NCI-H82 treated with DMSO at 0.1 percent for 48 hours (cell line): ENCODE results near the gene CPSF4.
"Not testable (repeated sequence)": the region's sequence is repeated elsewhere in the genome, so short reads cannot be mapped to it uniquely, and the experiment has no call there.

Experiments used
- DNase-seq: peaks from one replicate; lab custom pipeline; 2025; ENCODE audit not compliant: unreplicated experiment; lab: John Stamatoyannopoulos, UW

CPSF4 gene

DNA sequence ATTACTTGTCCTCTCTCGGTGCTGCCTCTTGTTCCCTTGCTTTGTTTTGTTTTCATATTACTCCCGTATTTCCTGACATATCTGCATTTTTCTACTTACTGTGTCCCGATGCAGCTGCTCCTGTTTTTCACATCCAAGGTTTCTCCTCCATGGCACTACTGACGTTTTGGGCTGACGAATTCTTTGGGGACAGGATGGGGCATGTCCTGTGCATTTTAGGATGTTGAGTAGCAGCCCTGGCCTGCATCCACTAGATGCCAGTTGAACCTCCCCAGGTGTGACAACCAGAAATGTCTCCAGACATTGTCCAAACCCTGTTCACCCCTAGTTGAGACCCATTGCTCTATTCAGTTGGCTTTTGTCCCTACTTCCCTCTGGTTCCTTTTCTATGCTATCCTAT lies 46.4 kb downstream of the CPSF4 start:
- DNase-seq = no peak

DNA sequence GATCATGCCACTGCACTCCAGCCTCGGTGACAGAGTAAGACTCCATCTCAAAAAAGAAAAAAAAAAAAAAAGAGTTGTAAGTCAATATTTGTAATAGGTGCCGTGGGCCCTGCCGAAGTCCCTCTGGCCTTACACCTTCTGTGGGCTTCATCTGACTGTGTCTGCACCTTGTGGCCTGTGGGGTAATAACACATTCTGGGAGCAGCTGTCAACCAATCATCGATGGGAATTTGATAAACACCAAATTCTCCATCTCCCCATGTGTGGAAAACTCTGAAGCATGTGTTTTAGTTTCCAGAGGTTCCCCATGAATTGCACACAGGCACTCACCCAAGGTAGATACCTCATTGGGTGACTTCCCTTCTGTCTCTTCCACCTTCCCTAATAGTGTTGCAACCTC lies 50.5 kb downstream of the CPSF4 start:
- DNase-seq = no peak

DNA sequence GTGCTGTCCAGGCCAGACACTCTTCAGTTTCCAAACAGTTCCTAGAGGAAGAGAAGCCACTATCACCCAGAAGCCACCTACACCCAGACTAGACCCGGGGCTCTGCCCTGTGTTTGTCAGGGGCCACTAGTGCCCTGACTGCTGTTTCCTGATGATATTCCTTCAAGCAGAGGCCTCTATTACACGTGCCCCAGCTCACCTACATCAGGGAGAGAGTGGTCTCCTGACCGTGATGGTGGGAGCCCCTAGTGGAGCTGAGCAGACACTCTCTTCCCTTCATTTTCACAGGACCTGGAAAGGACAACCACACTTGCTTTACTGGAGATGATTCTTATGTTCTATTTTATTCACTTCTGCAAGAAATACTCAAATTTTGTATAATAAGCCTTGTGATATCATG lies 52.1 kb downstream of the CPSF4 start:
- DNase-seq = no peak

DNA sequence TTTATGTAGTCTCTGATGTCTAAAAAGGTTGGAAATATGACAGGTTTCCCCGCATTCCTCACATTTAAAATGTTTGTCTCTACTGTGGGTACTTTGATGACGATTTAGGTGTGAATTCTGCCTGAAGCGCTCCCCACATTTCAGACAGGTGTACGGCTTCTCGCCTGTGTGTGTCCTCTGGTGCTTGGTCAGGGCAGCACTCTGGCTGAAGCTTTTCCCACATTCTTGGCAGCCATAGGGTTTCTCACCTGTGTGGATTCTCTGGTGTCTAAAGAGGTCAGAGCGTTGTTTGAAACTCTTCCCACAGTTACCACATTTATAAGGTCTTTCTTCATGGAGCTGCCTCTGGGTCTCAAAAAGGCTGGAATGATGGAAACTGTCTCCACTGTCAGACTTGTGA lies 55.1 kb downstream of the CPSF4 start:
- DNase-seq = no peak

DNA sequence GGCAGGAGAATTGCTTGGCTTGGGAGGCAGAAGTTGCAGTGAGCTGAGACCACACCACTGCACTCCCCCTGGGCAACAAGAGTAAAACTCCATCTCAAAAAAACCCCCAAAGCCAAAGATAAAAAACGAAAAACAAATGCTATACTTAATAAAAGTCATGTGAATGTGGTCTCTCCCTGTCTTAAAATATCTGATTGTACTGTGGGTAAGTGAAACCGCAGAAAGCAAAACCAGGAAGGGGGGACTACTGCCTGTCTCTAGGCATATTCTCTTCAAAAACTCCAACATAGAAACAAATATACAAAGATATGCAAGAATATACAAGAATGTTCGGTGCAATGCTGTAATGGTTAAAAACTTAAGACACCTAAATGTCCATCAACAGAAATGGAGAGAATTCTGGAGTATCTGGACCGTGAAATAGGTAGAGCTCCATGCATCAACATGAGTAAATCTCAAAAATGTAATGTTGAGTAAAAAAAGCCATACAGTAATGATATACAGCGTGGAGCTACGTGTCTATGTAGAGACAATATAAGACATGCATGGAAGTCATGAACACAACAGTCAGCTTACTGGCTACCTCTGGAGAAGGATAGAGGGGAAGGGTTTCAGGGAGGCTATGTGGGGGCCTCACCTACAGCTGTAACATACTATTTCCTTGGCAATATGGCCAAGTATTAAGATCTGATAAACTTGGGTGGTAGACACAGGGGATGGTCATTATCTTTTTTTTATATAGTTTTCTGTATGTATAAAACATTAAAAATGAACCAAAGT lies 59.2 kb downstream of the CPSF4 start:
- no peak for DNase-seq

DNA sequence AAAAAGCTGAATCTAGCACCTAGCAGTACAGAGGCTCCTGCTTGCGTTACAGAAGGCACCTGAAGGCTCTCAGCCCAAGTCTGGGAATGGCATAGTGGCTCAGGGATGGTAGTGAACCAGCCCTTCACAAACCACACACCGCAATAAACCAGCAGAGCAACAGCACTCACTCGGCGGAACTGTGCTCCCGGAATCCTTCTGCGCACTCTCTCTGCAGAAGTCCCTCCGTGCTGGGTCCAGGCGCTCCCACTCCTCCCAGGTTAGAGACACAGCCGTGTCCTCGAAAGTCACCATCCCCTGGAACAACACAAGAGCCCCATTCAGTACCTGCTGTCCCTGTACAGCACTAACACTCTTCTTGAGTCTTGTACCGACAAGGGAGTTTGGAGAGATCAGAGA lies 59.8 kb downstream of the CPSF4 start:
- no peak for DNase-seq

DNA sequence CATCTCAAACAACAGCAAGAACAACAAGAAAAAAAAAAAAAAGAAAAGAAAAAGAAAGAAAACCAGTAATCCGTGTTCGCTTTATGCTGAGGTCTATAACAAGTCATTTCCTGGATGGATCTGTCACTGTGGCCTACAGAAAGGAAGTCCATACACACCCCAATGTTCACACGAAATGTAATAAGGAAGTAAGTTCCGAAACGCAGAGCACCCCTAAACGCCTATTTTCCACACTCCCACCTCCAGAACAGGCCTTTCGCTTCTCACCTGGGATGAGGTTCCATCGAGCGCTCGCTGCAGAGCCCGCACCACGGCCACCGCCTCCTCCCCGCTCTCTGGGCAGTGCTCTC lies 60.6 kb downstream of the CPSF4 start:
- DNase-seq = no peak

DNA sequence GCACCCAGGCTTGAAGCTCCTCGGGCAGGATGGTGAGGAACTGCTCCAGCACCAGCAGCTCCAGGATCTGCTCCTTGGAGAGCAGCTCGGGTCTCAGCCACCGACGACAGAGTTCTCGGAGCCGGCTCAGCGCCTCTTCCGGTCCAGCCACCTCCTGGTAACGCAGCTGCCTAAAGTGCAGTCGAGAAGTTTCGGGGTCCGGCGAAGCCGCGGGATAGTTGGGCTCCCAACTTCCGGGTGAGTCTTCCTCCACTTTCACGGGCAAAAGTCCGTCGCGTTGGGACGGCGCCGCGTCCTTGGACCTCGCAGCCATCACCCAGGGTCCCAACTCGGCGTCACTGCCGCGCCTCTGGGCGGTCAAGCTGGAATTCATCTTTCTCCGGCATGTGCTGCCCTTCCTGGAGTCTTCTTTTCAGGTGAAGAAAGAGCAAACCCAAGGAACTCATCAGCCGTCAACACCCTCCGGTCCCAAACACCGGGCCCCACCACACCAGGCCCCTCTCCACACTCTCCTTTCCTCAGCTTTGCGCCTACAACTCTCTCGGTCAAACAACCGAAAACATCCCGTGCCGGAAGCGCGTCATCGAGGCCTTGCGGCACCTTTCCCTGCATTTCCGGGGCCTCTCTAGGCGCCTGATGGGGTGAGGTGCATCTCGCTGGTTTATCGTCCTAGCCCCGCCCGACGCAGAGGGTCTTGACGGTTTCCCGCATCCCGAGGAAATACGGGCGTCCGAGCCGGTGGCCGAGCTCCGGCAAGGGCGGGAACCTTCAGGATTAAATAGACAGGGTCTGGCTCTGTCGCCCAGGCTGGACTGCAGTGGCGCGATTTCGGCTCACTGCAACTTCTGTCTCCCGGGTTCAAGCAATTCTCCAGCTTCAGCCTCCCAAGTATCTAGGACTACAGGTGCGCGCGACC lies 61.2 kb downstream of the CPSF4 start, which contains the start of gene ZNF394:
ZNF394 (minus strand) TSS at position 561 of the 916 bp plus-strand sequence; CDS start at position 373, 188 bp downstream.
- DNase-seq = peak; percentile 74

DNA sequence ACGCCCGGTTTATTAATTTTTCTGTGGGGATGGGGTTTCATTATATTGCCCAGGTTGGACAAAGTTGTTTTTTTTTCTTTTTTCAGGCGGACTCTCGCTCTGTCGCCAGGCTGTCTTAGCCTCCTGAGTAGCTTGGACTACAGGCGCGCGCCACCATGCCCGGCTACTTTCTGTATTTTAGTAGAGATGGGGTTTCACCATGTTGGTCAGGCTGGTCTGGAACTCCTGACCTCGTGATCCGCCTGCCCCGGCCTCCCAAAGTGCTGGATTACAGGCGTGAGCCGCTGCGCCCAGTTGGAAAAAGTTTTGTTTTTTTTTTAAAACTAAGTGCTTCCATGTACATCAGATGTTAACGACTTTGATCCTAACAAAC lies 61.9 kb downstream of the CPSF4 start:
- no peak for DNase-seq

DNA sequence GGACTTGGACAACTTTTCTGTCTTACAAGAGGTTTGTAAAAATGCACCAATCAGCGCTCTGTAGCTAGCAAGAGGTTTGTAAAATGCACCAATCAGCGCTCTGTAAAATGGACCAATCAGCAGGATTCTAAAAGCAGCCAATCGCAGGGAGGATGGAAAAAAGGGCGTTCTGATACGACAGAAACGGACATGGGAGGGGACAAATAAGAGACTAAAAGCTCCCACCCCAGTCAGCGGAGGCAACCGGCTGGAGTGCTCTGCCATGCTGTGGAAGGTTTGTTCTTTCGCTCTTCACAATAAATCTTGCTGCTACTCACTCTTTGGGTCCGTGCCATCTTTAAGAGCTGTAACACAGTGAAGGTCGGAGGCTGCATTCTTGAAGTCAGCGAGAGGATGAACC lies 62.5 kb downstream of the CPSF4 start:
- not testable (repeated sequence) for DNase-seq

DNA sequence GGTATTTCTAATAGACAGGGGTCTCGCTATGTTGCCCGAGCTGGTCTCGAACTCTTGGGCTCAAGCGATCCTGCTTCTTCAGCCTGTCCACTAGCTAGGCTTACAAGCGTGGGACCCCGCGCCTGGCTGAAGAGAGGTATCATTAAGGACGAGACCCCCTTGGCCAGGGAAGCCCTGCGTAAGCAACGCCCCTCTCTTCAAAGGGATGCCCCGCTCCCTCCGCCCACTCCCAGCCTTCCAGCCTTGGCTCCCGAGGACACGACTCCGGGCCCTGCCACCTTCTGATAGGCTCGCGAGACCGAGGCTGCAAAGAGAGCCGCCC lies 65.5 kb downstream of the CPSF4 start:
- DNase-seq = no peak

DNA sequence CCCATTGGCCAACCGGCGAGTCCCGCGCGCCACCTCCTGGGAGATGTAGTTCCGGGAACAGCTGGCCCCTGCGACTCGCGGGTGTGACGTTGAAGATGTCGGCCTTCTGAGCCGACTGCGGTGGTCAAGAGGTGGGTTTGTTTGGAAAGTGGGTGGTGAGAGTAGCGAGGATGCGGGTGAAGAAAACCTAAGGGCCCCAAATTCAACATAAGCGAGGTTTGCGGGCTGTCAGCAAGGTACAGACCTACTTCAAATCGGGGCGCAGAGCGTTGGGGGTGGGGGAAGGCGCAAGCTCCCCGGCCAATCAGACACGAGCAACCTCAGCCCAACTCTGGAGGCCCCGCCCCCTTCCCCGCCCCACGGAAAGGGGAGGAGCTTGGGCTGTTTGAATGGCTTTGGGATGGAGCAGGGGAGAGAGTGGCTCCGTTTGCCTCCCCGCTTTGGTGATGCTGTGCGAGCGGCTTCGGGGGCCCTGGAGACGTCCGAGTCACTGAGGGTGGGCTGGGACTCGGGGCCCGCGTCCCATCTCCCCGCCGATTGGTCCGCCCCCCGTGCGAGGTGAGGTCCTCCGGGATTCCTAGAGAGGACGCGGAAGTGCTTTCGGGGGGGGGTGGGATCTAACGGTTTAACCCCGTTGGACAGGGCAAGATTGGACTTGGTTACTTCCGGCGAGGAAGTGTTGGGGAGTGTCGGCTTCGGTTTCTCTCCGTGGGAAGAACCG lies 66.0 kb downstream of the CPSF4 start, which contains the start of gene ZKSCAN5:
ZKSCAN5 (plus strand) TSS at position 60 of the 721 bp plus-strand sequence. CDS start 1,383 bp downstream, outside the sequence.
- DNase-seq = peak; percentile 94

DNA sequence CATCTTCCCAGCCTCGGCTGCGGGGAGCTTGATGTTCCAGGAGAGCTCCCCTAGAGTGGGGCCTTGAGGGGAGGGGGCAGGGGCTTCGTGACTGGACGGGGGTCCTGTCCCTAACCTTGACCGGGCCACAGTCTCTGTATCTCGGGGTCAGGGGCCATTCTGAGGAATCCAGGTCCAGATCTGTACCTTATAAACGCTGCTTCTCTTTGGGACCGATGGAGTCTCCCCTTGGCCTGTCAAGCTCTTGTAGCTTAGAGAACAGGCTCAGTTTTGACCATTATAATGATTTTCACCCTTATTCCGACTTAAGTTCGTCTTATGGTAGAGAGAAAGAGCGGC lies 66.5 kb downstream of the CPSF4 start:
- no peak for DNase-seq
